GM21515 (cell line): ENCODE data around the gene PFKFB4.

Experiments used
- ATAC-seq: cut with Tn5 transposase; IDR thresholded peaks from one replicate; pipeline ENCODE4 v1.9.1; 2021; ENCODE audit not compliant: unreplicated experiment

Gene PFKFB4

DNA sequence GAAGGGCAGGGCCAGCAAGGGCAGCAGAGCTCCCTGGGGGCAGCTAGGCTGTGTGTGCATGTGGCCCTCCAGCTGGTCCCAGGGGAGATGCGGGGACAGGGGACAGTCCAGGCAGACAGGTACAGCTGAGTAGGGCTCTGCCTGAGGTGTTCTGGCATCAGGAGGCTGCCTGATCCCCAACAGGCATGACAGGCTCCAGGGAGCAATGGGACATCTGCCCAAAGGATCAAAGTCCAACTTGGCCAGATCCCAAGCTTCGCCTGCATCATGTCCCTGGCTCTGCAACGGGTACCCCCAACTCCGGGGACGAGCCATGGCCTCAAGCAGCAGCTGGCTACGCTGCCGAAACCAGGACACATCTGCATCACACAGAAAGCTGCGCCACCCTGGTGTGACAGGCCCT is 88.3 kb downstream of the PFKFB4 start:
- no peak for ATAC-seq
